HG03575 (cell line): Measurements from ENCODE around the gene EFCAB12.

Experiments used
- ATAC-seq: cut with Tn5 transposase; IDR thresholded peaks from one replicate; pipeline ENCODE4 v1.9.1; 2021; ENCODE audit not compliant: unreplicated experiment, insufficient number of reproducible peaks, low FRiP score; ENCODE audit errors: extremely low read depth

Gene EFCAB12

DNA sequence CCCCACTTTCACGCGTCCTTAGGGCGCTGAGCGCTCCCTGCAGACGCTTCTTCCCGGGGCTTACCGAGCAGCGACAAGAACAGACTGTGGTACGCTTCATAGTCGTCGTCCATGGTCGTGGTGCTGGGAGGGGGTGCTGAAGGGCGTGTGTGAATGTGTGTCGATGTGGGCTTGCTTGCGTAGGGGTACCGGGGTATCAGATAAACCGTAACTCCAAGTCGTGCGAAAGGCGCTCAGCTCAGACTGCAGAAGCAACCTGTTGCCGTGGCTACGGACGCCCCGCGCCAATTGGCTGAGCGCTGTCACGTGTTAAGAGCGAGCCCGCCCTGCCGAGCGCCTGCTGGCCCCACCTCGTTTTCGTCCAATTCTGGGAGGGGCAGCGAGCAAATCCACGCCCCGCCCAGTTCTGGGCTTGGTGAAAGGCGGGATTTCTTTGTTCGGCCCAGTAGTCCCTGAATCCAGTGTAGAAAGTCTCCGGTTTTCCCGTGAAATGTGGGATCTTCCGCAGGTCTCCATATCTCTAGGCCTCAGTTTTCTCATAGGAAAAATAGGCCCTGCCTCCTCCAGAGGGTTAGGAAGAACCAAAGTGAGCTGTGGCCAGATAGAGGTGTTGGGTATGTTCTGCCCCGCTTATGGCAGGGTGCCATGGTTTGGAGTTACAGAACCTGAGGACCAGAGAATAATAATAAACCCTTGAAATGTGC lies at the start of gene EFCAB12:
EFCAB12 (minus strand) TSS at position 261 of the 704 bp plus-strand sequence; CDS start at position 113, 148 bp downstream.
- ATAC-seq, result no peak

DNA sequence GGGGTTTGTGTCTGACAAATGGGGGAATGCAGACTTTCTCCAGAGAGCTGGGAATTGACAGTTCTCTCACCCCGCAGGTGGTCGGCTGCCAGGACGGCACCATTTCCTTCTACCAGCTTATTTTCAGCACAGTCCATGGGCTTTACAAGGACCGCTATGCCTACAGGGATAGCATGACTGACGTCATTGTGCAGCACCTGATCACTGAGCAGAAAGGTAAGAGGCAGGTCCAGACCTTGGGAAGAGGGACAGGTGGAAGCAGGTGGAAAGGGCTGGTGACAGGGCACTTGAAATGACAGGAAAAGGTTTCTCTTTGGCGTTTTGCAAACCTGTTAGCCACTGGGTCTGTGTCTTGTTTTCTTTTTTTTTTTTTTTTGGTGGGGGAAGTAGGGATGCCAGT lies 48.1 kb upstream of the EFCAB12 start:
- ATAC-seq, result no peak

DNA sequence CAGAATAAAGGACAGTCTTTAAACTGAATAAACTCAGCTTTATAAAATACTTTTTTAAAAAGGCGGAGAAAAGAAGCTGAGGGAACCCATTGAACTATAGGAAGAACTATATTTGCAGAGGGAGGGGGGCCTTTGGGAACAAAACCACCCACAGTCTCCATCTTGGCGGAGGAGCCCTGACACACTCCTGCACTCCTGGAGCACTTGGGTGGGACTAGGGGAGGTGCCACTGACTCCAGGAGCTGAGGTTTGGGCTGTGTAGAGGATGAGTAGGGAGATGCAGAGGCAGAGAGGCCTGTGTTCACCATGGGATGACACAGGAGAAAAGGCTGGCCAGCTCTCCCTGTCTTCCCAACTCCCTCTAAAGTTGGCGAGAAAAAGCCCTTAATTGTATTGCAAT lies 47.4 kb upstream of the EFCAB12 start:
- no peak for ATAC-seq

DNA sequence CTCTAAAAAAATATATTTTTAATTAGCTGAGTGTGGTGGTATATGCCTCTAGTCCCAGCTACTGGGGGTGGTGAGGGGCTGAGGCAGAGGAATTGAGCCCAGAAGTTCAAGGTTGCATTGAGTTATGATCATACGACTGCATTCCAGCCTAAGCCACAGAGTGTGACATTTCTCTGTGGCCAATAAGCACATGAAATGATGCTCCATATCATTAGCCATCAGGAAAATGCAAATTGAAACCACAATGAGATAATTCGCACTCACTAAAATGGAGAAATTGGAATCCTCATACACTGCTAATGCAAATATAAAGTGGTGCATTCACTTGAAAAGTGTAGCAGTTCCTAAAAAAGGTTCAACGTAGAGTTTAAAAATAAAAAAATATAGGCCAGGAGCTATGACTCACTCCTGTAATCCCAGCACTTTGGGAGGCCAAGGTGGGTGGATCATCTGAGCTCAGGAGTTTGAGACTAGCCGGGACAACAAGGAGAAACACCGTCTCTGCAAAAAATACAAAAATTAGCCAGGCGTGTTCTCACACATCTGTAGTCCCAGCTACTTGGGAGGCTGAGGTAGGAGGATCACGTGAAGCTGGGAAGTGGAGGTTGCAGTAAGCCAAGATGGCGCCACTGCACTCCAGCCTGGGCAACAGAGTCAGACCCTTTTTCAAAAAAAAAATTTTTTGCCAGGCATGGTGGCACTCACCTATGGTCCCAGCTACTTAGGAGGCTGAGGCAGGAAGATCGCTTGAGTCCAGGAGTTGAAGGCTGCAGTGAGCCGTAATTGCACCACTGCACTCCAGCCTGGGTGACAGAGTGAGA lies 46.8 kb upstream of the EFCAB12 start:
- no peak for ATAC-seq

DNA sequence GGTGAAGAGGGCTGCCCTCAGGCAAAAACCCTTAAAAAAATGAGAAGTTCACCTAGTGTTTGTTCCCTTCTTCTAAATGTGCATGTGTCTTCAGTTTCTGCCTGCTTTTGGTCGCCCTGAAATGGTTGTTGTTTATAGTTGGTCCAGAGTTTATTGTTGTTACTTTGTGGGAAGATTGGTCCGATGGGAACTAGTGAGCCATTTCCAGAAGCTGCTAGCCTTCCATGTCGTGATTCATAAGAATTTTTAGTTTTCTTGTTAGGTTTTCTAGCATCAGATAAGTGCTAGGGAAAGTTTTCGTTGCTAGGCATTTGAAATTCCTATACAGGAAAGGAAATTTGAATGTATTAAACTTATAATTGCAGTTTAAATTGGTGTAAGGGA lies 45.3 kb upstream of the EFCAB12 start:
- ATAC-seq, result no peak

DNA sequence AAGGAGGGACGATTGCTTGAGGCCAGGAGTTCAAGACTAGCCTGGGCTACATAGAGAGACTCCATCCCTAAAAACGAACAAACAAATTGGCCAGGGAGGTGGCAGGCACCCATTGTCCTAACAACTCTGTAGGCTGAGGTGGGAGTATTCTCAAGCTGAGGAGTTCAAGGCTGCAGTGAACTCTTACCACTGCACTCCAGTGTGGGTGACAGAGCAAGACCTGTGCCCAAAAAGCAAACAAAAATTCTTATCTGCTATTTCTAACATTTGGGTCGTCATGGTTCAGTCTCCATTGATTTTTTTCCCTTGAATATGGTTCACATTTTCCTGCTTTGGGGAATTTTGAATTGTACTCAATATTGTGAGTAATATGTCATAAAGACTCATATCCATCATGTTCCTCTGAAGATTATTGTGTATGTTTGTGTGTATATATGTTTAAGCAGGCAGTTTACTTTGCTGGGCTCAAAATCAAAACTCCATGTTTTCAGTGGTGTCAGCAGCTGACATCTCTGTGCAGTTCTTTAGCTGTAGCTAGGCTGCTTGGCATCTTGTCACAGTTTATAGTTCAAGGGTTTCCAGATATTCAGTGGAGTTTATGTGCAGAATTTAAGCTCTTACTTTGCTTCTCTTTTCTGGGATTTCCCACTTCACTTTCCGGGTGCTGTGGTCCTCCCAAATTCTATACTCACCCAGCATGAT lies 44.8 kb upstream of the EFCAB12 start:
- ATAC-seq, result no peak

DNA sequence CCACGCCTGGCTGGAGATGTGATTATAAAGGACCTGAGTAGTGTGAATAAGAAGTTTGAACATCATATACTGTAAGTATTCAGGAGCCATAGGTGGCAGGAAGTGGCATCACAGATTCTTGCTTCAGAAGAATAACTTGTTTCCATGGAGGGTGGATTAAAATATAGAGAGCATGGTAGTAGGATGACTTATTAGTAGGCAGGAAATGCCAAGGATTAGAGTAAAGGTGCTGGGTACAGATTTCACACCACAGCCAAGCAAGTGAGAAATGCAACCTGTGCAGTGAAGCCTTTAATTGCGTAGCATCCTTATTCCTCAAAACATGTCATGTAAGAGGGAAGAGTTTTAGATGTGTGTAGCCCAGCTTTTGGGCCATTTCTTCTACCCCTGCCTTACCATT lies 42.4 kb upstream of the EFCAB12 start:
- ATAC-seq, result no peak

DNA sequence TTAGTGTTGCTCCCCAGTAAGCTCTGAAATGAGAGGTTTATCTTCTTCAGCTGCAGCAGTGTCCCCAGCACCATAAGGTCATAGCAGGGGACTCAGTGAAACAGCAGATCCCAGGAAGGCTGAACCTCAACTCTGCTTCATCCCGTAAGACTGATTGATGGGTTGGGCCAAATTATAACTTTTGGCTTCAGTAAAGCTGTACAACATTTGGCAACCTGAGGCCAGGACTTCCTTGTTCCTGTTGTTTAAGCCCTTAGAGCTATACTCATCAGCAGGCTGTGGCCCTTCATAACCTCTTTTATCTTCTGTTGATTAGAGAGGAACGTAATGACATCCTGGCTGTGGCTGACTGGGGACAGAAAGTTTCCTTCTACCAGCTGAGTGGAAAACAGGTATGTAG lies 40.6 kb upstream of the EFCAB12 start:
- no peak for ATAC-seq

DNA sequence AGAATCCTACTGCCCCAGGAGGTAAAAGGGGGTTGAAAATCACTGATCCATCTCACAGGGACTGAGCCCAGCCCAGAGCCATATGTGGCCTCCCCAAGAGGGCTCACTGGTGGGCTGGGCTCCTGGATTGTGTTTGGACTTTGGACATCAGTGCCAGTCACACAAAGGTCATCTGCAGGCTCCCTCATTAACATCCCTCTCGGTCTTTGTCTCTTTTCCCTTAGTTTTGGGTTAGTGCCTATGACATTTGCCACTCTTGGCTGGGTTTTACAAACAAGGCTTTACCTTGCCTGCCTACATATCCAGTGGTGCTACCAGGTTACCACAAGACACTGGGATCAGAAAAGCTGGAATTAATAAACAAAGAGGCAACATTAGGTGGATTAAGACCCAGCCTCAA lies 39.5 kb upstream of the EFCAB12 start:
- no peak for ATAC-seq

DNA sequence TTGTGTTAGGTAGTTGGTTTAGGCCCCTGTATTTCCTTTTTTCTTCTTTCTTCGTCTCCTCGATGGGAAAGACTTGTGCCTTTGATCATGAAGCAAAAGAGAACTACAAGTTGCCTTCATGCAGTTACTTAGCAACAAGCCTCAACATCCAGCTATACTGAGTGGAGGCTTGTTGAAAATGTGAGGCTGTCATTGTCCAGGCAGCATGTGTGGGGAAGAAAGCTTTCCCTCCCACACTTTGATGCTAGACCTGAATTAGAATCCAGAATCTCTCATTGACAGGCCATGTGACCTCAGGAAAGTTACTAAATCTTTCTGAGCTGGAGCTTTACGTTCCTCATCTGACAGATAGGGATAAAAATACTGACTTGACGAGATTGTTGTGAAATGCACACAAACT lies 35.3 kb upstream of the EFCAB12 start:
- ATAC-seq, result no peak

DNA sequence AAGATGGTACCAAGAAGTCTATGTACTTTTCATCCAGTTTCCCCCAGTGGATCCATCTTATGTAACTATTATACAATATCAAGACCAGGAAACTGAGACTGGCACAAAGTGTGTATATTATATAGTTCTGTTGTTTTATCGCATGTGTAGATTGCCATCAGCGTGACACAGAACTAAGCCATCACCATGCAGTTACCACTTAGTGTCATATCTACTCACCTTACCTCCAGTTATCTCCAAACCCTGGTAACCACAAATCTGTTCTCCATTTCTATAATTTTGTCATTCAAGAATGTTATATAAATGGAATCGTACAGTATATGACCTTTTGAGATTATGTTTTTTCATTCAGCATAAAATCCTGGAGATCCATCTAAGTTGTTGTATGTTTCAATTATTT lies 34.7 kb upstream of the EFCAB12 start:
- ATAC-seq, result no peak

DNA sequence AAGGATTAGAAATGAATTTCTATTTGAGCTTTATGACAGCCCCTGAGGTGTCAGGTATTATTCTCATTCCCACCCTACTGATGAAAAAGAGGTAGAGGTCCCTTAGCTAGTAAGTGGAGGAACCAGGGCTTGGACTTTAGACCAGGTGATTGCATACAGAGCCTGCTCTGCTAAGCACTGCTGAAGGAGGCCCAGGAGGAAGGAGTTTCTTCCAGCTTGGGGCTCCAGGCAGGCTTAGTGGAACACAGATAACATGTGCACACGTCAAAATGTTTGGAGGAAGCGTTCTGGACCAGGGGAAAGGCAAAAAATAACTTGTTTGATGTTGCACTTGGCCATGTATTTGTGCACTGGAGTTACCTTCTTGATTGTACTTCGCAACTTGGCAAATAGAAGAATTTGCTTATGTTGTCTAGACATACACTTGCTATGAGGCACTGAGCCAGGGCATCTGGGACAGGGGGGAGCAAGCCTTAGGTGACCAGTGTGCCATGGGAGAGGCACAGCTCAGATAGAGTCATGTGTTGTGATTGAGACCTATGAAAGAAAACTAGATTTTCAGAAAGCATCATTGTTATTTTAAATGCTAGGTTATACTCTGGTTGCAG lies 34.0 kb upstream of the EFCAB12 start:
- no peak for ATAC-seq

DNA sequence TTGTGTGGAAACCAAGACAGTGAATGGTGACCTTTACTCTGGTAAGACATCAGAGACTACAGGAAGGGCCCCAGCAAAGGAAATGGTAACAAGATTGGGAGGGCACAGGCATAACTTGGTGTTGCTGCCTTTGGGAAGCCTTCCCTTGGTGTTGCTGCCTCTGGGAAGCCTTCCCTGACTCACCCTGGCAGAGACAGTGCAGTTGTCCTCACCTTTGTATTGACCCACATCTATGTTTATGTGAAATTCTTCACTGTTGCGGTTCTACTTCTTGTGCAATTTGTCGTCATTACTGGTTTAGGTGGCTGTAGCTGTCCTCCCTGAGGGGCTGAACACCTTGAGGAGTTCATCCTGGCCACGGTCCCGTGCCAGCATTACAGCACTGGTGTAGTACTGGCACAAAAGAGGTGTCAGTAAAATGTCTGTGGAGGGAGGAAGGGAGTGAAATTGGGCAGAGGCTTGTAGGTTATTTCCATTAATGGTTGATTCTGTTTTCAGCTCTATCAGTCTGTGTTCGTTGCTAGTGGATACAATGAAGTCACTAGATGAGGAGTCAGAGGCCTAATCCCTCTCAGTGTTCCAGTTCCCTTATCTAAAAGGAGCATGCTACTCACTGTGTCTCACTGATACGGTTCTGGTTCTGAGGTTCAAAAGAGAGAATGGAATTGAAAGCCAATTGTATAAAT lies 33.2 kb upstream of the EFCAB12 start:
- ATAC-seq, result no peak

DNA sequence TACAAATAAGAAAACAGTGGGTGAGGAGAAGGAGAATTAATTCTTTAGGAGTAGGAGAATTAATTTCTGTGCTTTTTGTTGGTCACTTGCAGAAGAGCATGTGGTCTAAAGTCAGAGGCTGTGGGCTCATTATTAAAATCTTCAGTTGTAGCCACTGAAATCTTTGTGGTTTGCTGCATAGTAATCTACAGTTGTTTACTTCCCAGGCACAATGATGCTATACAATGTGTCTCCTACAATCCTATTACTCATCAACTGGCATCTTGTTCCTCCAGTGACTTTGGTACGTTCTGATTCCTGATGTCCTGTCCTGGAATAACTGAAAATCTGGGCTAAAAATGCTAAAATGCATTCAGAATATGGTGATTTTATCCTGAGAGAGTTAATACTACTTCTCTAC lies 32.6 kb upstream of the EFCAB12 start:
- ATAC-seq, result no peak

DNA sequence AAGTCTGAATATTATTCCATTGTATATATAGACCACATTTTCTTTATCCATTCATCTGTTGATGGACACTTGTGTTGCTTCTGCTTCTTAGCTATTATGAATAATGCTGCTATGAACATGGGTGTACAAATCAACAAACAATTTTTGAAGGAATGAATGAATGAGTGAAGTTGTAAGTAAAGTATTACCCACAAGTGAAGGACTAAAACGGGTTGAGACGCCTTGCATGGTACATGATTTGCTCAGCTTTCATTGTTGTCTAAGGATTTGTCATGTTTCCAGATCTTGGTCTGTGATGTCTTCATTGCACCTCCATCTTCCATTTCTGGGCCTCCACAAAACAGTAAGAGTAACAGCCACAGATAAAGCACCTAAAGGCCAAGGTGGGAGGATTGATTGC lies 32.1 kb upstream of the EFCAB12 start:
- no peak for ATAC-seq

DNA sequence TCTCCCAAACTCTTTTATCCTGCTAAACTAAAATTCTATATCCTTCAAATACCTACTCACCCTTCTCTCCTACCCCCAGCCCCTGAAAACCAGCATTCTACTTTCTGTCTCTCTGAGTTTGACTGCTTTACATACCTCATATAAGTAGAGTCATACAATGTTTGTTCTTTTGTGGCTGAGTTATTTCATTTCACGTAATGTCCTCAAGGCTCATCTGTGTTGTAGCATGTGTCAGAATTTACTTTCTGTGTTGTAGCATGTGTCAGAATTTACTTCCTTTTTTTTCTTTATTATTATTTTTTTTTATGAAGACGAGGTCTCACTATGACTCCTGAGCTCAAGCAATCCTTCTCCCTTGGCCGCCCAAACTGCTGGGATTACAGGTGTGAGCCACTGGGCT lies 31.7 kb upstream of the EFCAB12 start:
- no peak for ATAC-seq

DNA sequence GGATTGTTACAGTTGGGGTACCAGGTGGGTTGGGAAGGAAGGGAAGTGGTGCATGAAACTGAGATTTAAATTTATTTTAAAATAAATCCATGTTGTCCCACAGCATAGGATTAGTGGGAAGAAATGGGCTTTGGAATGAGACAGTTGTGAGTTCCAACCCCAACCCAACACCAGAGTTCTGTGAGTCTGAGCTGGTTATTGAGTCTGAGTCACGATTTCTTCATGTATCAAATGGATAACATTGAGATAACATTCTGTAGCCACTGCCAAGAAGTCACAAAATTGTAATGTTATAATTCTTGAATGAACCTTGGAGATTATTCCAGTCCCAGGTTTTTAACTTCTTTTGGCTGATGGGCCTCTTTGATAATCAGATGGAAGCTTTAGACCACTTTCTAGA lies 25.3 kb upstream of the EFCAB12 start:
- ATAC-seq, result no peak

DNA sequence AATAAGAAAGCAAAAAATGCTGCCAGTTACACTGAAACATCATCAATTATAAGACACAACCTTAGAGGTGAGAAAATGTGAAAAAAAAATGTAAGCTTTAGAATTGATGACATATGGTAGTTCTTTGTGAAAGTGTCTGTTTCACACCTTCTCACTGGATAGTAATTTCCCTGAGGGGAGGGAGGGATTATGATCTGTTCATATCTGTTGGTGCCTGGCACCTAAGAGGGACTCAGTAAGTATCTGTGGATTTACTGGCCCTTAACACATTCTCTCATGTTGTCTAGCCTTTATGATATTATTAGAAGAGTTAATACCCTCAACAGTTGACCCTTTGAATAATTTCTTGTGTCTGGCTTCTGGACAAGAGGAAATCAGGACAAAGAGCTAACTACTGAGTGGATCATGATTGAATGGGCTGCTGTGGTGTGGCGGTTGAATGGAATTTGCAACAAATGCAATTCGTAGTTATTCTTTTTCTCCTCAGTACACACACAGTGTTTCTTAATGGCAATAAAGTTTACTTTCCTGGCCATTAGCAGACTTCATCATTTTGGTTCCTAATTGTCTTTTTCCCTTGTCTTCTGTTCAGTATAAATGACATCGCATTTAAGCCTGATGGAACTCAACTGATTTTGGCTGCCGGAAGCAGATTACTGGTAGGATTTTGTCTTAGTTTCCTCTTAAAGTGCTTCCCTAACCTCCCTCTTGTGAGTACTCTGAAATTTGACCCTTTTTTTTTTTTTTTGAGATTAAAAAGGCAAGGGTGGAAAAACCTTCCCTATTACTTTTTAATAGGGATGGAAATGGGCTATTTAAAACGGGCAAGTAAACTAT lies 21.1 kb upstream of the EFCAB12 start:
- no peak for ATAC-seq
